Activated naive CD8-positive, alpha-beta T cell treated with anti-CD3 and anti-CD28 coated beads for 36 hours (primary cell): ENCODE results near the gene HS2ST1. TPM values are rescaled to one million over a fixed set of nuclear protein-coding genes. Genes with fewer than 3 reads are reported as not detected.

Experiments
- DNase-seq: peaks from one replicate; pipeline ENCODE4 v3.0.0; 2021
- H3K27ac Mint-ChIP-seq: one replicate; pipeline ENCODE4 v1.8.0; 2022; ENCODE audit warnings: mild to moderate bottlenecking, moderate library complexity, mixed read lengths
- H3K27me3 Mint-ChIP-seq: one replicate; pipeline ENCODE4 v1.8.0; 2022; ENCODE audit warnings: mild to moderate bottlenecking, mixed read lengths
- H3K36me3 Mint-ChIP-seq: one replicate; pipeline ENCODE4 v1.8.0; 2021; ENCODE audit warnings: mild to moderate bottlenecking, mixed read lengths
- H3K4me1 Mint-ChIP-seq: one replicate; pipeline ENCODE4 v1.8.0; 2021; ENCODE audit warnings: mixed read lengths
- H3K4me3 Mint-ChIP-seq: one replicate; pipeline ENCODE4 v1.8.0; 2022; ENCODE audit warnings: mild to moderate bottlenecking, moderate library complexity, mixed read lengths
- H3K9me3 Mint-ChIP-seq: one replicate; pipeline ENCODE4 v1.8.0; 2022; ENCODE audit warnings: mixed read lengths
- total RNA-seq, 2 experiments: library from RNA; stranded (reverse); gene quantifications; one replicate each; pipeline ENCODE4 v1.2.3, GENCODE V29; 2021

HS2ST1 gene
- total RNA-seq, 2 experiments from 2014 or later, result 22.9 to 23.8 TPM

DNA sequence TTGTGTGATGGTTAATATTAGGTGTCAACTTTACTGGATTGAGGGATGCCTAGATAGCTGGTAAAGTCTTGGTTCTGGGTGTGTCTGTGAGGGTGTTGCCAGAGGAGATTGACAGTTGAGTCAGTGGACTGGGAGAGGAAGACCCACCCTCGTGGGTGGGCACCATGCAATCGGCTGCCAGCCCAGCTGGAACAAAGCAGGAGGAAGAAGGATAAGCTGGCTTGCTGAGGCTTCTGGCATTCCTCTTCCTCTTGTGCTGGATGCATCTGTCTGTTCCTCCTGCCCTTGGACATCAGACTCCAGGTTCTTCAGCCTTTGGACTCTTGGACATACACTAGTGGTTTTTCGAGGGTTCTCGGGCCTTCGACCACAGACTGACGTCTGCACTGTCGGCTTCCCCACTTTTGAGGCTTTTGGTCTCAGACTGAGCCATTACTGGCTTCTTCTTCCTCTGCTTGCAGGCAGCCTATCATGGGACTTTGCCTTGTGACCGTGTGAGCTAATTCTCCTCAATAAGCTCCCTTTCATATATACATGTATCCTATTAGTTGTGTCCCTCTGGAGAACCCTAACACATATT is 230.0 kb downstream of the HS2ST1 start:
- H3K4me3 Mint-ChIP-seq, result no peak overlapping the region
- DNase-seq, result no peak
- H3K9me3 Mint-ChIP-seq, result no peaks in the 10 kb centered on the region
- no peaks in the 10 kb centered on the region for H3K36me3 Mint-ChIP-seq
- H3K27ac Mint-ChIP-seq, result no peak overlapping the region
- H3K27me3 Mint-ChIP-seq, result peaks cover 31% of the 10 kb centered on the region
- no peaks in the 10 kb centered on the region for H3K4me1 Mint-ChIP-seq

DNA sequence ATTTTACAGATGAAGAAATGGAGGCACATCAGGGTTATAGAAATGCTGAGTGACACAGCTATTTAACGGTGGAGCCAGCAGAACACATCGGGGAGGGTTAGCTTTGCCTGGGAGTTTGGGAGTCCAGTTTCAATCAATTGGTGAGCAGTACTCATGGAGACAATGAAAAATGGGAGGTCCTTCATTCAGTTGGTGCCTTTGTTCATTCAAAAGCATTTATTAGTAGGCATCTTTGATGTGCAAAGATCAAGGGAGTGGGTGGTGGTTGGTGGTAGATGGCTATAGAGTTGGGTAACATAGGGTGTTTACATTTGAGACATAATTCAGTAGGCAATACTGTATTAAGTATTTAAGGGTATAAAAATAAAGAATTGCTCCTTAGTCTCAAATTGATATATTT is 230.5 kb downstream of the HS2ST1 start:
- H3K9me3 Mint-ChIP-seq, result no peaks in the 10 kb centered on the region
- no peak for DNase-seq
- H3K4me1 Mint-ChIP-seq, result no peaks in the 10 kb centered on the region
- no peak overlapping the region for H3K27ac Mint-ChIP-seq
- H3K27me3 Mint-ChIP-seq, result peaks cover 35% of the 10 kb centered on the region
- H3K36me3 Mint-ChIP-seq, result no peaks in the 10 kb centered on the region
- no peak overlapping the region for H3K4me3 Mint-ChIP-seq

- Mint-ChIP-seq H3K4me1 (peaks cover 7% of the 10 kb centered on the region), H3K27me3 (peaks cover 47% of the 10 kb centered on the region), H3K27ac (no peak overlapping the region), H3K36me3 (no peaks in the 10 kb centered on the region), H3K9me3 (no peaks in the 10 kb centered on the region), H3K4me3 (no peak overlapping the region)
- DNase-seq, result no peak
Measured at GRCh38 chr1:87146538-87146937, 232.1 kb downstream of the HS2ST1 start.

- H3K4me1 Mint-ChIP-seq, result peaks cover 11% of the 10 kb centered on the region
- no peaks in the 10 kb centered on the region for H3K36me3 Mint-ChIP-seq
- DNase-seq, result no peak
- H3K27me3 Mint-ChIP-seq, result peaks cover 50% of the 10 kb centered on the region
- no peak overlapping the region for H3K4me3 Mint-ChIP-seq
- H3K27ac Mint-ChIP-seq, result no peak overlapping the region
- H3K9me3 Mint-ChIP-seq, result no peaks in the 10 kb centered on the region
Measured at GRCh38 chr1:87146986-87147385, 232.6 kb downstream of the HS2ST1 start.

DNA sequence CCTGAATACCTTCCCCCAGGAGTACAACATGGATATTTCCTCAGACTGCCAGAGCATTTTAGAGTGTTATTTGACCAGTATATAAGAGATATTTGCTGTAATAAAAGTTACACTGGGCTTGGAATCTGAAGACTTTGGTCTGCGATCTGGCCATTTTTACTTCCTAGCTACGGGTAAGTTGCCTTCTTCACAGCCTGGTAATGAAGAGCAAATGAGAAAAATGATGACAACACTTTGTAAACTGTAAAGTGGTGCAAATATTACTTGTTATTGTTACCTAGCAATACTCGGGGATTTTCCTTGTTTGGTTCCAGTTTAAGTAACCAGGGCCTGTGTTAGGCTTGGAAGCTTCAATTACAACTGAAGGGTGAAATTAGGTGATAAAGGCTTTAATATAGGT is 233.4 kb downstream of the HS2ST1 start:
- Mint-ChIP-seq H3K4me3 (no peak overlapping the region), H3K27ac (no peak overlapping the region), H3K9me3 (no peaks in the 10 kb centered on the region), H3K27me3 (peaks cover 57% of the 10 kb centered on the region), H3K4me1 (peaks cover 17% of the 10 kb centered on the region), H3K36me3 (no peaks in the 10 kb centered on the region)
- no peak for DNase-seq

GRCh38 chr1:87148661-87149060 is 234.2 kb downstream of the HS2ST1 start:
- Mint-ChIP-seq H3K36me3 (no peaks in the 10 kb centered on the region), H3K9me3 (no peaks in the 10 kb centered on the region), H3K27ac (no peak overlapping the region), H3K27me3 (peaks cover 65% of the 10 kb centered on the region), H3K4me1 (peaks cover 17% of the 10 kb centered on the region), H3K4me3 (no peak overlapping the region)
- no peak for DNase-seq

- Mint-ChIP-seq H3K4me3 (no peak overlapping the region), H3K27ac (no peak overlapping the region), H3K36me3 (no peaks in the 10 kb centered on the region), H3K9me3 (no peaks in the 10 kb centered on the region), H3K4me1 (peaks cover 17% of the 10 kb centered on the region), H3K27me3 (peaks cover 73% of the 10 kb centered on the region)
- no peak for DNase-seq
Measured at GRCh38 chr1:87149241-87150041, 235.0 kb downstream of the HS2ST1 start.

- H3K27me3 Mint-ChIP-seq, result peaks cover 73% of the 10 kb centered on the region
- no peak for DNase-seq
- H3K4me3 Mint-ChIP-seq, result no peak overlapping the region
- peaks cover 17% of the 10 kb centered on the region for H3K4me1 Mint-ChIP-seq
- H3K36me3 Mint-ChIP-seq, result no peaks in the 10 kb centered on the region
- no peaks in the 10 kb centered on the region for H3K9me3 Mint-ChIP-seq
- no peak overlapping the region for H3K27ac Mint-ChIP-seq
Measured at GRCh38 chr1:87150143-87150542, 235.7 kb downstream of the HS2ST1 start.

- Mint-ChIP-seq H3K27me3 (peaks cover 66% of the 10 kb centered on the region), H3K4me3 (peak overlapping the region; percentile 65), H3K4me1 (peaks cover 17% of the 10 kb centered on the region), H3K36me3 (no peaks in the 10 kb centered on the region), H3K27ac (peak overlapping the region; percentile 35), H3K9me3 (no peaks in the 10 kb centered on the region)
- DNase-seq, result peak; percentile 79
Measured at GRCh38 chr1:87151500-87152421, 237.3 kb downstream of the HS2ST1 start.

- Mint-ChIP-seq H3K4me3 (no peak overlapping the region), H3K27ac (no peak overlapping the region), H3K9me3 (no peaks in the 10 kb centered on the region), H3K36me3 (no peaks in the 10 kb centered on the region), H3K4me1 (peaks cover 17% of the 10 kb centered on the region), H3K27me3 (peaks cover 47% of the 10 kb centered on the region)
- DNase-seq, result no peak
Measured at GRCh38 chr1:87154384-87154783, 239.9 kb downstream of the HS2ST1 start.

DNA sequence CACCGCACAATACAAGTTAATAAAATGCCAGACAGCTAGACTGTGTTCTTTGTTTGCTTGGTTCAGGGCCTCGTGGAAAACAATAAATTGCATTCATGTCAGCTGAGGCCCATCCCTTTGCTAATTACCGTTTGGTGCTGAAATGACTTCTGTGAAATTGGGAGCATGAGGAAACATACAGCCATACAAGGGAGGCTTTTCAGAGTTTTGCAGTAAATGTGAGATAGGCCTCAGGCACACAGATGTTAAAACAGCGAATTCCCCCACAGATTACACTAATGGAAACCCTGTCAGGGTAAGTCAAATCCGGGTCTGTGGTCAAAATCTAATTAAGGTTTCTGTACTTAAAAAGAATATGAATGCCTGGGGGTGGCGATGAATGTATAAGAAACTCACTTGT is 240.7 kb downstream of the HS2ST1 start:
- peaks cover 17% of the 10 kb centered on the region for H3K4me1 Mint-ChIP-seq
- peaks cover 41% of the 10 kb centered on the region for H3K27me3 Mint-ChIP-seq
- H3K4me3 Mint-ChIP-seq, result no peak overlapping the region
- no peak overlapping the region for H3K27ac Mint-ChIP-seq
- DNase-seq, result no peak
- no peaks in the 10 kb centered on the region for H3K9me3 Mint-ChIP-seq
- H3K36me3 Mint-ChIP-seq, result no peaks in the 10 kb centered on the region

- Mint-ChIP-seq H3K36me3 (no peaks in the 10 kb centered on the region), H3K9me3 (no peaks in the 10 kb centered on the region), H3K27ac (no peak overlapping the region), H3K27me3 (peaks cover 39% of the 10 kb centered on the region), H3K4me3 (no peak overlapping the region), H3K4me1 (peaks cover 17% of the 10 kb centered on the region)
- no peak for DNase-seq
Measured at GRCh38 chr1:87155648-87156047, 241.2 kb downstream of the HS2ST1 start.

- no peak for DNase-seq
- no peaks in the 10 kb centered on the region for H3K9me3 Mint-ChIP-seq
- peaks cover 14% of the 10 kb centered on the region for H3K4me1 Mint-ChIP-seq
- H3K27ac Mint-ChIP-seq, result no peak overlapping the region
- peaks cover 35% of the 10 kb centered on the region for H3K27me3 Mint-ChIP-seq
- no peaks in the 10 kb centered on the region for H3K36me3 Mint-ChIP-seq
- no peak overlapping the region for H3K4me3 Mint-ChIP-seq
Measured at GRCh38 chr1:87156124-87156523, 241.7 kb downstream of the HS2ST1 start.

DNA sequence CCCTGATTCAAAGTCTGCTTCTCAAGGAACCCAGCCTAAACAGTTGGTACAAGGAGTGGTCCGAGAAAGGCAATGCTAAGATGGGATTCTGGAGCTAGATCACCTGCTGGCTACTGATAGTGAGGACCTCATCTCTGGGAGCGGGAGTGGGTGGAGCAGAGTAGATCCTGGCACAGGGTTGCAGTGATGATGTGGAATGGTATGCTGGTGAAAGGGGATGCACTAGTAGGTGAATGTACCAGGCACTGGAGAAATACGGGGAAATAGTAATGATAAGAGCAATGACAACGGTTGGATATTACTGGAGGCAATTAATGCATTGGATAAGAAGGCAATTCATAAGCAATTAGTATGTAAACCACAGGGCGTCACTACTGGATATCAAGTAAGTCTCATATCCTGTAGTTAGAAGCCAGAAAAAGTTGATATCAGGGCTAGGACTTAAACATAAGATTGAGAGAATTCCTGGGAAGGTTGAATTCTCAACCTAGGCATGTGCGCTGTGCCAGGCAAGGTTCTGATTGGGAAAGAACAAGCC is 245.0 kb downstream of the HS2ST1 start:
- H3K9me3 Mint-ChIP-seq, result no peaks in the 10 kb centered on the region
- H3K27ac Mint-ChIP-seq, result no peak overlapping the region
- no peak overlapping the region for H3K4me3 Mint-ChIP-seq
- DNase-seq, result no peak
- no peaks in the 10 kb centered on the region for H3K36me3 Mint-ChIP-seq
- H3K4me1 Mint-ChIP-seq, result no peaks in the 10 kb centered on the region
- H3K27me3 Mint-ChIP-seq, result peaks cover 10% of the 10 kb centered on the region
